Measurements from ENCODE around the gene LCN1. TPM values are rescaled to one million over a fixed set of nuclear protein-coding genes. Genes with fewer than 3 reads are reported as not detected.

The LCN1 gene
- total RNA-seq, 4 donors from 2014 or later = not detected

- H3K36me3 ChIP-seq = peaks cover 0 to 17% of the 10 kb centered on the region in 2 donors
- no peaks in the 10 kb centered on the region for H3K4me1 ChIP-seq
- in situ Hi-C loops (cut with MboI; ENCODE audit: low sequenced_read_pairs in 4 of 4) (no loop called here), intact Hi-C loops (cut with DNase I; ENCODE audit: low total_unique reads) (no loop called here)
- ATAC-seq (no peak), DNase-seq (no peak)
- no peak overlapping the region for H3K4me3 ChIP-seq
- no peaks in the 10 kb centered on the region for H3K9me3 ChIP-seq
- H3K27ac ChIP-seq = no peak overlapping the region
- no peaks in the 10 kb centered on the region for H3K27me3 ChIP-seq
- TF ChIP-seq, protein P1, sequence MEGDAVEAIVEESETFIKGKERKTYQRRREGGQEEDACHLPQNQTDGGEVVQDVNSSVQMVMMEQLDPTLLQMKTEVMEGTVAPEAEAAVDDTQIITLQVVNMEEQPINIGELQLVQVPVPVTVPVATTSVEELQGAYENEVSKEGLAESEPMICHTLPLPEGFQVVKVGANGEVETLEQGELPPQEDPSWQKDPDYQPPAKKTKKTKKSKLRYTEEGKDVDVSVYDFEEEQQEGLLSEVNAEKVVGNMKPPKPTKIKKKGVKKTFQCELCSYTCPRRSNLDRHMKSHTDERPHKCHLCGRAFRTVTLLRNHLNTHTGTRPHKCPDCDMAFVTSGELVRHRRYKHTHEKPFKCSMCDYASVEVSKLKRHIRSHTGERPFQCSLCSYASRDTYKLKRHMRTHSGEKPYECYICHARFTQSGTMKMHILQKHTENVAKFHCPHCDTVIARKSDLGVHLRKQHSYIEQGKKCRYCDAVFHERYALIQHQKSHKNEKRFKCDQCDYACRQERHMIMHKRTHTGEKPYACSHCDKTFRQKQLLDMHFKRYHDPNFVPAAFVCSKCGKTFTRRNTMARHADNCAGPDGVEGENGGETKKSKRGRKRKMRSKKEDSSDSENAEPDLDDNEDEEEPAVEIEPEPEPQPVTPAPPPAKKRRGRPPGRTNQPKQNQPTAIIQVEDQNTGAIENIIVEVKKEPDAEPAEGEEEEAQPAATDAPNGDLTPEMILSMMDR (IDR thresholded peaks at IDR 0.05 in 4 of 5, conservative IDR thresholded peaks at IDR 0.05 in 1 of 5) = no peak
Observed at GRCh38 chr9:135488527-135488926, 32.7 kb upstream of the LCN1 start.

DNA sequence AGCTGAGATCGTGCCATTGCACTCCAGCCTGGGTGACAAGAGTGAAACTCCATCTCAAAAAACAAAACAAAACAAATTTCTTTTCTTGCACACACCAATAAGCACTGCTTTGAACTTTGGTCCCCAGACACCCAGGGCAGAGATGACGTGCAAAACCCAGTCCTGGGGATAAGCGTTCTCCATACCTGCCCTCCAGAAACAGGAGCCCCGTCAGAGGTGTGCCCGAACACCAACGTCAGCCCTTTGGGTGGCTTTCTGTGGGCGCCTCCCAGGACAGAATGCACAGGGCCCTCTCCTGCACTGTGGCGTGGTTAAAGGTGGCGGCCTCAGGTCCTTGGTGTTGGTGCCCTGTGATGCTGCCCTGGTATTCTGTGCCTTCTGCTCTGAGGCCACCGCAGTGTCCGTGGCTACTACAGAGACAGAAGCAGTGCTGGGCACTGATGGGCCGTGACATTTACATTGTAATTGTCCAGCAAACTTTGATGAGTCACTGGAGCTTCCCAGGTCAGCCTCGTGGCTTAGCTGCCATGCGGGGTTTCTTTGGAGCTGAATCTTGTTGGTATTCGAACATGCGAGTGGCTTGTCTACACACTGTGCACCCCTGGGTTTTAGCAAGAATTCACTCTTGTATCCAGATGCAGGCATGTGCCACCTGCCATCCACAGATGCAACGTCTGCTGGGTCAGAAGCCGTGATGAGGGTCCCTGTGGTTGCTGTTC, 31.9 kb upstream of the LCN1 start:
- H3K9me3 ChIP-seq = no peaks in the 10 kb centered on the region

DNA sequence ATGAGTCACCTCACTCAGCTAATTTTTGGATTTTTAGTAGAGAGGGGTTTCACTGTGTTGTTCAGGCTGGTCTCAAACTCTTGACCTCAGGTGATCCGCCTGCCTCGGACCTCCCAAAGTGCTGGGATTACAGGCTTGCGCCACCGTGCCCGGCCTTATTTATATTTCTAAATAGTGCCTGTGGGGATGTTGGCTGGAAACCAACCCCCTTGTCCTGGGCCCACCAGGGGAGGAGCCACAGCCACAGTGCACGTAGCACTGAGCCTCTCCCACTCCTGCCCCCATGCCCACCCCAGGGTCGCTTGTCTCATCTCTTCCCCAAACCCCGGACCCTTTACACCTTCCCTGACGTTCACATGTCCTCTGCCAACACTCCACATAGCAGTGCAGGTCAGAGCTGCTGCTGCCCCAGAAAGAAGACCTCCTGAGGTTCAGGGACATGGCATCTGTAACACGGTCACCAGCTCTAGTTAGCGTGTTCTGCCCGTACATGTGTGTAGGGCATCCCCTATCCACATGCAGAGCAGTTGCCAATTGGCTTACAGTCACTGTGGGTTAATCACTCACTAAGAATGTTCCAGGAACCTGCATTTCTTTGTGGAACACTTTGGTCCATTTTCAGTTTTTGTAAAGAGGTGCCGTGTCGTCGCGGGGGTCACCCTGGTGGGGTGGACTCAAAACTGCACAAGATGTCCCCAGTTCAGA, 30.9 kb upstream of the LCN1 start:
- in situ Hi-C loops (cut with MboI; ENCODE audit: low sequenced_read_pairs in 4 of 4) (no loop called here), intact Hi-C loops (cut with DNase I; ENCODE audit: low total_unique reads) (no loop called here)
- Histone ChIP-seq H3K27me3 (no peaks in the 10 kb centered on the region), H3K36me3 (peaks cover 0 to 10% of the 10 kb centered on the region in 2 donors), H3K27ac (no peak overlapping the region), H3K9me3 (no peaks in the 10 kb centered on the region), H3K4me3 (no peak overlapping the region), H3K4me1 (no peaks in the 10 kb centered on the region)
- ATAC-seq (no peak), DNase-seq (no peak)
- TF ChIP-seq, protein P1 (IDR thresholded peaks at IDR 0.05 in 4 of 5, conservative IDR thresholded peaks at IDR 0.05 in 1 of 5) = no peak
- TF ChIP-seq POLR2A (IDR thresholded peaks at IDR 0.05) = no peak

More for the DNA sequence above, 31.9 kb upstream of the LCN1 start:
- DNase-seq = no peak
- Histone ChIP-seq H3K27me3 (no peaks in the 10 kb centered on the region), H3K4me1 (no peaks in the 10 kb centered on the region), H3K27ac (no peak overlapping the region), H3K36me3 (peaks cover 0 to 17% of the 10 kb centered on the region in 2 donors), H3K4me3 (no peak overlapping the region)
- TF ChIP-seq, protein P1 (IDR thresholded peaks at IDR 0.05 in 4 of 5, conservative IDR thresholded peaks at IDR 0.05 in 1 of 5) = no peak
- no peak for TF ChIP-seq POLR2A (IDR thresholded peaks at IDR 0.05)
- no peak for ATAC-seq
- in situ Hi-C loops (cut with MboI; ENCODE audit: low sequenced_read_pairs in 4 of 4) = no loop called here
- intact Hi-C loops (cut with DNase I; ENCODE audit: low total_unique reads) = no loop called here

GRCh38 chr9:135490980-135491464, 30.2 kb upstream of the LCN1 start:
- Histone ChIP-seq H3K9me3 (no peaks in the 10 kb centered on the region), H3K36me3 (peaks cover 0 to 3% of the 10 kb centered on the region in 2 donors), H3K4me3 (no peak overlapping the region), H3K27me3 (no peaks in the 10 kb centered on the region), H3K27ac (no peak overlapping the region), H3K4me1 (no peaks in the 10 kb centered on the region)
- TF ChIP-seq POLR2A (IDR thresholded peaks at IDR 0.05) = no peak
- TF ChIP-seq, protein P1 (IDR thresholded peaks at IDR 0.05 in 4 of 5, conservative IDR thresholded peaks at IDR 0.05 in 1 of 5) = no peak
- in situ Hi-C loops (cut with MboI; ENCODE audit: low sequenced_read_pairs in 4 of 4) = no loop called here
- DNase-seq (no peak), ATAC-seq (no peak)
- intact Hi-C loops (cut with DNase I; ENCODE audit: low total_unique reads) = no loop called here
